ENCODE results near the gene REL. TPM values are rescaled to one million over a fixed set of nuclear protein-coding genes. Genes with fewer than 3 reads are reported as not detected.
A peak's percentile ranks its signal among the peaks of the same experiment; 100 is the strongest.

Gene REL
- total RNA-seq, 2 donors from 2014 or later, result 90.9 to 96.2 TPM

DNA sequence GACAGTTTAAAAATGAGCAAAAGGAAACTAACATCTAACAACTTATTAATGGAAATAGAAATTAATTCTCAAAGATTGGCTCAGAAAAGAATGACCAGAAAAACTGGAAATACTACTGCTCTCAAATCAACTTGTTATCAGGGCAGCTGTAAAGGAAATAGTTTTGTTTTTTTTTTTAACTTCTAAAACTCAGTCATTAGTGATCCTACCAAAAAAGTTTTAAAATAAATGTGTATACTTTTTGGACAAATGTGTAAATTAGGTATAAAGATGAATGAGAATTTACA lies 84.1 kb downstream of the REL start:
- H3K27me3 Mint-ChIP-seq, result no peaks in the 10 kb centered on the region
- no peak for DNase-seq
- no peak for ATAC-seq
- peaks cover 12% of the 10 kb centered on the region for H3K4me1 Mint-ChIP-seq
- peaks cover 3% of the 10 kb centered on the region for H3K36me3 Mint-ChIP-seq (ENCODE audit: low read depth)
- H3K27ac Mint-ChIP-seq, result peak overlapping the region; percentile 91
- H3K9me3 ChIP-seq (ENCODE audit: control insufficient read depth, low read length, poor library complexity, severe bottlenecking), result no peaks in the 10 kb centered on the region
- H3K4me3 Mint-ChIP-seq, result no peak overlapping the region

- peak overlapping the region; percentile 66 for H3K4me3 Mint-ChIP-seq
- H3K9me3 ChIP-seq (ENCODE audit: control insufficient read depth, low read length, poor library complexity, severe bottlenecking), result no peaks in the 10 kb centered on the region
- H3K36me3 Mint-ChIP-seq (ENCODE audit: low read depth), result peaks cover 3% of the 10 kb centered on the region
- no peaks in the 10 kb centered on the region for H3K27me3 Mint-ChIP-seq
- H3K4me1 Mint-ChIP-seq, result peaks cover 12% of the 10 kb centered on the region
- ATAC-seq, result peak; percentile 55
- DNase-seq, result no peak
- H3K27ac Mint-ChIP-seq, result peak overlapping the region; percentile 87
Observed at GRCh38 chr2:60966507-60967405, 85.4 kb downstream of the REL start.

DNA sequence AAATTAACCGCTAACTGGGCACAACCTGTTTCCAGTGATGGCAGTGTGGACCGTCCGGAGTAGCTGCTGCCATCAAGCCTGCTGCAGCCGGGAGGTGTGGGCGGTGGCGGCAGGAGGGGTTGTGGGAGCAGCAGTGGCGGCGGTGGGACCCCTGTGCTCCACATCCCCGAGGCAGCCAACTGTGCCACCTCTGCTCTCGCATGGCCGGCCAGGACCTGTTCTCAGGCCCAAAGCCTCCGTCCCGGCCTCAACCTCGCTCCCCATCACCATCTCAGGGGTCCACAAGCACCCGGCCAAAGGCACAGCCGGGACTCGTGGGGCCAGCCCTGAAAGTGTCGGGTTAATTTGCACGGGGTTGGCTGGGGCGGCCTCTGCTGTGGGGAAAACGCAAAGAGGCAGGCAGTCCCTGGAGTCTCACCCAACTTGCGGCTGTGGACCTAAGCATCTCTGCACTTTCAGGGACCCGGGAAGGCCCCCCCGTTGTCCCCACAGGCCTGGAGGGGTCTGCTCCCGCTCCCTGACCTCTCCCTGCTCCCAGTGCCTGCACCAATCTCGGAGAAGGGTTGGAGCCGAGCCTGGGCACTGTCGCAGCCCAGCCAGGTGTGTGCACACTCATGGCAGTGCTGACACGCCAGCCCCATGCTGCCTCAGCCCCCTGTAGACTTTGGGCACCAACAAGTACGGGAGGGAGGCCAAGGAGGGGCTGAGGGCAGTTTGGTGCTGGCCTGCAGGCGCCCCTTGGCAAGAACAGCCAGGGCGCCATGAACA lies 91.7 kb downstream of the REL start:
- no peak for DNase-seq
- H3K27ac Mint-ChIP-seq, result no peak overlapping the region

DNA sequence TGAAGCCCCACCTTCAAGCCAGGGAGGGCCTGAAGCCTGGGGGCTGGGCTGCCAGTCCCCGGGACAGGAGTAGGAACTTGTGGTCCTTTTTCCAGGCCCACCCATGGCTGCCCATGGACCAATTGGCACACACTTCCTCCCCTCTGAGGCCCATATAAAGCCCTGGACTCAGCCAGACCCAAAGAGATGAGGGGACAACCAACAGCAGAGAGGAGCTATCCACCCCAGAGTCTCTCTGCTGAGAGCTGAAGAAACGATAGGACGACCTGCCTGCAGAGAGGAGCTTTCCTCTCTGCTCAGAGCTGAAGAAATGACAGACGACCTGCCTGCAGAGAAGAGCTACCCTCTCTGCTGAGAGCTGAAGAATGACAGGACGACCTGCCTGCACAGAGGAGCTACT lies 92.3 kb downstream of the REL start:
- no peaks in the 10 kb centered on the region for H3K27me3 Mint-ChIP-seq
- peaks cover 10% of the 10 kb centered on the region for H3K4me1 Mint-ChIP-seq
- H3K9me3 ChIP-seq (ENCODE audit: control insufficient read depth, low read length, poor library complexity, severe bottlenecking), result no peaks in the 10 kb centered on the region
- no peaks in the 10 kb centered on the region for H3K36me3 Mint-ChIP-seq (ENCODE audit: low read depth)
- DNase-seq, result no peak
- H3K4me3 Mint-ChIP-seq, result no peak overlapping the region
- H3K27ac Mint-ChIP-seq, result no peak overlapping the region
- ATAC-seq, result no peak

More for the DNA sequence above, 91.7 kb downstream of the REL start:
- Mint-ChIP-seq H3K27me3 (no peaks in the 10 kb centered on the region), H3K4me3 (no peak overlapping the region), H3K36me3 (ENCODE audit: low read depth) (no peaks in the 10 kb centered on the region), H3K4me1 (peaks cover 10% of the 10 kb centered on the region)
- no peak for ATAC-seq
- H3K9me3 ChIP-seq (ENCODE audit: control insufficient read depth, low read length, poor library complexity, severe bottlenecking), result no peaks in the 10 kb centered on the region

DNA sequence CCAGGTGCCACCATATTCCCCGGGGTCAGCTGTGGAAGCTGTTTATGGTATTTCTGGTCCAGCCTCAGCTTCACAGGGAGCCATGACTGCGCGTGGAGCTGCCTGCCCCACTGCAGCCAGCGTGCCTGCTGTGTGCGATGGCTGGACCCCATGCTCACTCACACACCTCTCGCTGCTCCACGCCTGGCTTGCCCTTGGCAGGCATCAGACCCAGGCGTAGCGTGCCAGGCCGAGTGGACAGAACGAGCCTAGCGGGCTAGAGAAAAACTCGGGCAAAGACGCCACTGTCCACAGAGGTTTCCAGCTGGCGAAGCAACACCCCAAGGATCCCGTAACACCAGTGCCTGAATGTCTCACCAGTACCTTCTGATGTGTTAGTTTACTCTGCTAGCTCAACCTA lies 93.3 kb downstream of the REL start:
- Mint-ChIP-seq H3K4me3 (no peak overlapping the region), H3K4me1 (peaks cover 13% of the 10 kb centered on the region), H3K27ac (peak overlapping the region; percentile 75), H3K36me3 (ENCODE audit: low read depth) (peaks cover 3% of the 10 kb centered on the region), H3K27me3 (no peaks in the 10 kb centered on the region)
- ATAC-seq (no peak), DNase-seq (no peak)
- H3K9me3 ChIP-seq (ENCODE audit: control insufficient read depth, low read length, poor library complexity, severe bottlenecking), result no peaks in the 10 kb centered on the region

Other genes starting within 250 kb of the REL start
- gene PAPOLG, start 125.3 kb upstream of the REL start, total RNA-seq, result 10 to 100 TPM; 18.1 to 19.1 TPM
- 10 to 100 TPM; 10.8 to 15.1 TPM for gene PEX13, start 136.1 kb downstream of the REL start, total RNA-seq
- gene PUS10, start 136.7 kb downstream of the REL start, total RNA-seq, result 1 to 10 TPM; 3.2 to 4.2 TPM
- 1 to 10 TPM; 3.4 to 4.3 TPM for gene SANBR, start 184.3 kb downstream of the REL start, total RNA-seq